Measurements from ENCODE around the gene TMEM98.
"Not testable (repeated sequence)": the region's sequence is repeated elsewhere in the genome, so short reads cannot be mapped to it uniquely, and the experiment has no call there.

TMEM98 gene

GRCh38 chr17:32915245-32915644 lies 12.7 kb upstream of the TMEM98 start:
- no peak for DNase-seq

GRCh38 chr17:32916134-32916533 lies 11.8 kb upstream of the TMEM98 start:
- no peak for DNase-seq

- no peak for DNase-seq
These were observed 10.9 kb upstream of the TMEM98 start for GRCh38 chr17:32917081-32917480.

- no peak for DNase-seq
These were observed 10.1 kb upstream of the TMEM98 start for GRCh38 chr17:32917842-32918241.

GRCh38 chr17:32919876-32920275 lies 8.1 kb upstream of the TMEM98 start:
- DNase-seq, result not testable (repeated sequence)

GRCh38 chr17:32920293-32920692 lies 7.7 kb upstream of the TMEM98 start:
- DNase-seq, result no peak

- DNase-seq, result no peak
These were observed 6.9 kb upstream of the TMEM98 start for GRCh38 chr17:32921017-32921416.

- not testable (repeated sequence) for DNase-seq
These were observed 4.0 kb upstream of the TMEM98 start for GRCh38 chr17:32923905-32924304.

GRCh38 chr17:32926183-32926582 lies 1.8 kb upstream of the TMEM98 start:
- no peak for DNase-seq

- not testable (repeated sequence) for DNase-seq
These were observed 1.2 kb upstream of the TMEM98 start for GRCh38 chr17:32926789-32927188.

GRCh38 chr17:32927201-32927723 lies 691 bp upstream of the TMEM98 start:
- DNase-seq, result no peak

- DNase-seq, result no peak
These were observed 908 bp downstream of the TMEM98 start for GRCh38 chr17:32928586-32929535.

- no peak for DNase-seq
These were observed 1.6 kb downstream of the TMEM98 start for GRCh38 chr17:32929588-32929987.

- no peak for DNase-seq
These were observed 2.6 kb downstream of the TMEM98 start for GRCh38 chr17:32930512-32930911.

- DNase-seq, result no peak
These were observed 3.7 kb downstream of the TMEM98 start for GRCh38 chr17:32931686-32932085.

- DNase-seq, result no peak
These were observed 5.9 kb downstream of the TMEM98 start for GRCh38 chr17:32933881-32934280.

- no peak for DNase-seq
These were observed 7.8 kb downstream of the TMEM98 start for GRCh38 chr17:32935726-32936125.

GRCh38 chr17:32936186-32936893 lies 8.4 kb downstream of the TMEM98 start:
- DNase-seq, result no peak

GRCh38 chr17:32936894-32937500 lies 9.0 kb downstream of the TMEM98 start:
- peak; percentile 81 for DNase-seq

GRCh38 chr17:32940706-32941390 lies 12.9 kb downstream of the TMEM98 start:
- no peak for DNase-seq

- no peak for DNase-seq
These were observed 13.6 kb downstream of the TMEM98 start for GRCh38 chr17:32941419-32942032.

GRCh38 chr17:32943206-32943605 lies 15.3 kb downstream of the TMEM98 start:
- DNase-seq, result no peak

Data from stimulated activated CD4-positive, alpha-beta T cell treated with anti-CD3 and anti-CD28 coated beads, Interleukin-15, amount 100 ng/mL, for 24 hours (primary cell).